GM23338 (cell line): ENCODE results near the gene ZC3H8.

Source experiments
- CREB1 ChIP-seq: fragments of 250-450 bp; sonication (Bioruptor Pico); IDR thresholded peaks from 2 replicates; pipeline ENCODE4 v1.5.0; 2020; ENCODE audit warnings: low read depth, mild to moderate bottlenecking, moderate library complexity
- CTCF ChIP-seq, 2 experiments: fragments of 200-600 bp in 1 of 2; sonication (generic) in 1 of 2; conservative IDR thresholded peaks; 2 replicates each; pipeline versions ENCODE4 v1.5.1 to v1.6.1; 2016 to 2017; ENCODE audit warnings: antibody characterized with exemption in 2 of 2, low read depth in 2 of 2, mild to moderate bottlenecking in 2 of 2, moderate library complexity in 1 of 2
- ETS1 ChIP-seq: IDR thresholded peaks from 2 replicates; pipeline ENCODE4 v1.6.1; 2016; ENCODE audit warnings: antibody characterized with exemption
- EZH2 ChIP-seq: fragments of 200-600 bp; sonication (generic); IDR thresholded peaks from one replicate; pipeline ENCODE4 v1.8.0; 2017; ENCODE audit warnings: antibody characterized with exemption, mild to moderate bottlenecking, low read depth; ENCODE audit not compliant: unreplicated experiment
- NANOG ChIP-seq: IDR thresholded peaks from 2 replicates; pipeline ENCODE4 v1.6.1; 2016; ENCODE audit warnings: antibody characterized with exemption, borderline replicate concordance
- POLR2AphosphoS5 ChIP-seq: IDR thresholded peaks from 2 replicates; pipeline ENCODE4 v1.6.1; 2016; ENCODE audit warnings: antibody characterized with exemption, low read depth
- ZNF114 ChIP-seq: fragments of 250-450 bp; sonication (Bioruptor Pico); IDR thresholded peaks from 2 replicates; pipeline ENCODE4 v1.5.0; 2020; ENCODE audit warnings: mild to moderate bottlenecking, moderate library complexity

GRCh38 chr2:112184121-112184520, 70.7 kb downstream of the ZC3H8 start:
- no peak for TF ChIP-seq EZH2
- TF ChIP-seq CREB1 (CRISPR knock-in tag), result no peak
- TF ChIP-seq CTCF (conservative IDR thresholded peaks at IDR 0.05; ENCODE audit: low read depth in 2 of 2), result no peak
- no peak for TF ChIP-seq POLR2AphosphoS5
- TF ChIP-seq ETS1, result no peak
- no peak for TF ChIP-seq ZNF114 (CRISPR knock-in tag)
- no peak for TF ChIP-seq NANOG
